HPDE6-E6E7 (cell line): ENCODE results near the gene OR10P1.
"Not testable (repeated sequence)": the region's sequence is repeated elsewhere in the genome, so short reads cannot be mapped to it uniquely, and the experiment has no call there.

ENCODE experiments used
- DNase-seq: peaks from one replicate; pipeline ENCODE4 v3.0.0; 2011; ENCODE audit warnings: missing footprints; ENCODE audit errors: extremely low spot score

Gene OR10P1, protein sequence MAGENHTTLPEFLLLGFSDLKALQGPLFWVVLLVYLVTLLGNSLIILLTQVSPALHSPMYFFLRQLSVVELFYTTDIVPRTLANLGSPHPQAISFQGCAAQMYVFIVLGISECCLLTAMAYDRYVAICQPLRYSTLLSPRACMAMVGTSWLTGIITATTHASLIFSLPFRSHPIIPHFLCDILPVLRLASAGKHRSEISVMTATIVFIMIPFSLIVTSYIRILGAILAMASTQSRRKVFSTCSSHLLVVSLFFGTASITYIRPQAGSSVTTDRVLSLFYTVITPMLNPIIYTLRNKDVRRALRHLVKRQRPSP

GRCh38 chr12:55636853-55637252, at the start of gene OR10P1:
OR10P1 (plus strand) TSS chr12:55636892; CDS start chr12:55636892, 0 bp downstream.
- no peak for DNase-seq

DNA sequence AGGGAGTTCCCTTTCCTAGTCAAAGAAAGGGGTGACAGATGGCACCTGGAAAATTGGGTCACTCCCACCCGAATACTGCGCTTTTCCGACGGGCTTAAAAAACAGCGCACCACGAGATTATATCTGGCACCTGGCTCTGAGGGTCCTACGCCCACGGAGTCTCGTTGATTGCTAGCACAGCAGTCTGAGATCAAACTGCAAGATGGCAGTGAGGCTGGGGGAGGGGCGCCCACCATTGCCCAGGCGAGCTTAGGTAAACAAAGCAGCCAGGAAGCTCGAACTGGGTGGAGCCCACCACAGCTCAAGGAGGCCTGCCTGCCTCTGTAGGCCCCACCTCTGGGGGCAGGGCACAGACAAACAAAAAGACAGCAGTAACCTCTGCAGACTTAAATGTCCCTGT, 46.5 kb upstream of the OR10P1 start:
- not testable (repeated sequence) for DNase-seq

DNA sequence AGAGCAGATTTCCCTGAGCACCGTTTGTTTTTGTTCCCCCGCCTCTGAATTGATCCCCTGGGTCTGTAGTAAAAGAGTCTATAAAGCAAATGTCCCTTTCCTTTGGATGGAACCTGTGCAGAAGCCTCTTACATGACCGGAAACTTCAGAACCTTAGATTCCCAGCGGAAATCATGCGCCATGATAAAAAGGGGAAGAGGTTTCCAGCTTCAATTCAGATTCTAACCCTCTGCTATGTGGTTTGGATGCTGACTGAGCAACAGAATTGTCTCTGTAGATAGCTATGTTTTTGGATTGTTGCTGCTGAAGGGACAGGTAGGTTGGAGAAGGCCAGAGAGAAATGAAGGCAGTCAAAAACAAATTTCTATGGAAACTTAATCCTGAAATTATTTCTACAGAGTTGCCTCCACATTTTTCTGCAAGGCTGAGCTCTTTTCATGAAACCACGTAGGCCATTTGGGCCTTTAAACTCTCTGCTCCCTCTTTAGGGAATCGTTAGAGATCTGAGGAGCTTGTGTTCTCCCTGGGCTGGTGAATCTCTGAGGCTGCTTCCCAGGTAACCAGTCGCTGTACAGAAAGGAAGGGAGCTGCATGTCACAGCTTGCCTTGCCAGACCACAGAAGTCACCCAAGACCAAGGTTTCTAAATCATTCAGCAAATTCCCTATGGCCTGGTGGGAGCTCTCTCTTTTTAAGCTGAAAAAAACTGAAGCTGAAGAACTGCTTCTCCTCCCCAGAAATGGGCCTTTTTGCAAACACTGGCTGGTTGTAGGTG, 28.7 kb upstream of the OR10P1 start:
- peak; percentile 38 for DNase-seq

- DNase-seq, result no peak
These were observed 26.1 kb upstream of the OR10P1 start for GRCh38 chr12:55610598-55610997.

DNA sequence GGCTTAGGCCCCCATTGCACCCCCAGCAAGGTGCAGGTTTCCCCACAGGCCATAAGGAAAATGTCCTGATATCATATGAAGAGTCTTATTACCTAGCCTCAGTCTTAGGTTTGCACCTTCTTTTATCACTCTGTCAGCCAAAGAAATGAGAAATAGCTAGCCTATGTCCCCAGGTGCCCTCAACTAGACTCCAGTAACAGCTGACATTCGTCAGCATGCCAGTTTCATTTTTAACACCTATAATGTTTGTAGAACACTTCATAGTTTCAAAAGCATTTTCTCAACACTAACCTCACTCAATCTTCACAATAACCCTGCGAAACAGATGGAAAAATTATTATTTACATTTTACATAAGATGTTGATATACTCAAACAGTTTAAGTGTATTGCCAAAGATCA, 24.0 kb upstream of the OR10P1 start:
- DNase-seq, result no peak

DNA sequence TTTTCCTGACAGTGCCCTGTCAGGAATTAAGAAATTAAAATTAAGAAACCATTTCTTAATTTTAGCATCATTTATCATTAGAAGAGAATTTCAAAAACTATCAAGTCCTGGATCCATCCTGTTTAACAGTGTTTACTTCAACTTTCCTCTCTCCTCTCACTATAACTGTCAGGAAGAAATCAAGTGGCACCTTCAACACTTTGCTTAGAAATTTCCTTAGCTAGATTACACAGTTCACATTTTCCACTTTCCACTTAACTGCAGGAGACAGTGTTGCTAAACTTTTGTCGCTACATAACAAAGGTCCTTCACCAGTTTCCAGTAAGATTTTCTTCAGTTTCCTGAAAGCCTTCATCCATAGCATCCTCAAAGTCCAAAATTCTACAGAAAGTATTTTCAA, 21.9 kb upstream of the OR10P1 start:
- no peak for DNase-seq

DNA sequence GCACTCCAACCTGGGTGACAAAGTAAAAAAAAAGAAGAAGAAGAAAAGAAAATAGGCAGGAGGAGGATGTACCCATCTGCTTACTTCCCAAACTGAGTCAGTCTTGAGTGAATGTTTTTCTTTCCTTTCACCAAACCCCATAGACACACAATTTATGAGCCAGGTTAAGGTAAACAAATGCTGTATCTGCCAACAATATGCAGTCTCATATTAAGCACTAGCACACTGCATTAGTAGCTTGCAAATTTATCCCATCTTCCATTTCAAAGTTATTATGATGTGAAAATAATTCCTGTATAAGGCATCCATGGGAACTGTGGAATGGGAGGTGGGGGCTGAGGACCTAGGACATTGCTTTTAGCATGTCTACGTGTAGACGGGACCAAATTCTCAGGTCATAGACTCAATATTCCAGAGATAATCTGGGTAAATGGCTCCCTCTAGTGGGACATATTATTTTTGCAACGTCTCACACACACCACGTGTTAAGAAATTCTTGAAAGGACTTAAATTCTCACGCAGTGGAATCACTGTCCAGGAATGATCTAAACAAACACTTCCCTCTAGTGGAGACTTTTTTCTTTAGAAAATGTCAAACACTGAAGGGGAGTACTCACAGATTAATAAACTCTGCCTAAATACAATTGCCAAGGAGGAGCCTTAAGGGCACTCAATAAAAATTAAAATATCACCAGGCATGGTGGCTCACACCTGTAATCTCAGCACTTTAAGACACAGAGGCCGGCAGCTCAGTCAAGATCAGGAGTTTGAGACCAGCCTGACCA, 17.1 kb upstream of the OR10P1 start:
- DNase-seq, result peak; percentile 82

DNA sequence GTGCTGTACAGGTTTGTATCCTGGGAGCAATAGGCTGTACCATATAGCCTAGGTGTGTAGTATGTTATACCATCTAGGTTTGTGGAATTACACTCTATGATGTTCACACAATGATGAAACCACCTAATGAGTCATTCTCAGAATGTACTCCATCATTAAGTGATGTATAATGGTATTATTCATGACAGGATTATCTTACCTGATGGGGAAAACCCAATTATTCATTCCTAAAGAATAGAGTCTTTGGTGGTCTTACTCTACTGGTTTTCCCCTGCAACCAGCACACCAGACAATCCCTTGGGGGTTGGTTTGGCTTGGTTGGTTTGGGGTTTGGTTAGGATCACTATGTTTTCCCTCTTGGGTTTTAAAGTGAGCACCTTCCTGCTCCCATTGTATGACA, 12.6 kb upstream of the OR10P1 start:
- DNase-seq, result no peak

- no peak for DNase-seq
These were observed 10.5 kb upstream of the OR10P1 start for GRCh38 chr12:55626154-55626553.

DNA sequence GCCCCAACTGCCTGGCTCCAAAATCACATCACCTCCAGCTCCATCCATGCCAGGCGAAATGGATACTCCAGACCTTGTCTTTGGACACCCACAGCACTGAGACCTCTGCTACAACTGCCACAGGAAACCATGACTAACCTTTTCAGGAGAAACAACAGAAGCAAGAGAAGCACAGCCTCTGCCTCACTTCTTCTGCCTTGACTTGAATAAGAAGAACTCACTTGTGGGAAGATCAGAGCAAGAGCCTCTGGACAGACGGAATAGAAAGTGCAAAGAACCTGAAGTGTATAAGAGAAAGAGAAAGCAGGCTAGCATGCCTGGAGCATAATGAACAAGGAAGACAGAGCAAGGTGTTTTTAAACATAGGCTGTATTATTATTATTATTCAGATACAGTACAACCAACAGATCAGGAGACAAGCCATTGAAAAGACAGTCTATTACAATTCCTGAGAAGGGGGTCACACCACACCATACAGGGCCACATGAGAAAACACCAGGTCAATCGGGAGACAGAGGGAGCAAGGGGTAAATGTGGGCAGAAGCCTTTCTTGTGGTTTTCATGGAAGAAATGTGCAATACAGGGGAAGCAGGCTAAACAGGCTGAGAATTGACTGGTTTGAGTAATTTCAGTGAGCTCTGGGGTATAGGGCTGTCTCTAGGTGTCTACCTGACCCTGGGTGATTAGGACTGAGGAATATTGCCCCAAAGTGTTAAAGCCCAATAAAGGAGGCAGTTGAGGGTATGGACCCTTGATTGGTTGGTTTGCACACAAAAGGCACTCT, 7.4 kb upstream of the OR10P1 start:
- no peak for DNase-seq

GRCh38 chr12:55631056-55631455, 5.6 kb upstream of the OR10P1 start:
- no peak for DNase-seq

GRCh38 chr12:55631733-55632132, 5.0 kb upstream of the OR10P1 start:
- DNase-seq, result no peak

GRCh38 chr12:55633151-55633550, 3.5 kb upstream of the OR10P1 start:
- no peak for DNase-seq

GRCh38 chr12:55636116-55636655, 506 bp upstream of the OR10P1 start:
- DNase-seq, result no peak

GRCh38 chr12:55637467-55637866, 775 bp downstream of the OR10P1 start:
- DNase-seq, result no peak

DNA sequence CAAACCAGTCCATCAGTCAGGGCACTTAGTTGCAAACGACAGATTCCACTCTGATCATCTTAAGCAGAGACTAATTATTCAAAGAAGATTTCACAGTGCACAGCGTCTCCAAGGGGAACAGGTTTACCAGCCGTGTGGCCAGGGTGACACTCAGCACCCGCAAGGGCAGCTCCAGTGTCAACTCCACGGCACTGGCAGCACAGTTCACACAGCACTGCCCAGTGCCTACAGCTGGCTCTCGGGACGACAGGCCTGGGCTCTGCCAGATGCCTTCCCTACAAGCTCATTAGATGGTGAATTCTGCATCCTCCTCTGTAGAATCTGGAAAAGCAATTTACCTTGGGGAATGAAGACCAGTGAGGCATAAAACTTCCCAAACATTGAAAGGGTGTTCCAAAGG, 4.9 kb downstream of the OR10P1 start:
- no peak for DNase-seq

- no peak for DNase-seq
These were observed 5.6 kb downstream of the OR10P1 start for GRCh38 chr12:55642267-55642666.

- DNase-seq, result no peak
These were observed 6.0 kb downstream of the OR10P1 start for GRCh38 chr12:55642669-55643068.

GRCh38 chr12:55644591-55644990, 7.9 kb downstream of the OR10P1 start:
- no peak for DNase-seq

DNA sequence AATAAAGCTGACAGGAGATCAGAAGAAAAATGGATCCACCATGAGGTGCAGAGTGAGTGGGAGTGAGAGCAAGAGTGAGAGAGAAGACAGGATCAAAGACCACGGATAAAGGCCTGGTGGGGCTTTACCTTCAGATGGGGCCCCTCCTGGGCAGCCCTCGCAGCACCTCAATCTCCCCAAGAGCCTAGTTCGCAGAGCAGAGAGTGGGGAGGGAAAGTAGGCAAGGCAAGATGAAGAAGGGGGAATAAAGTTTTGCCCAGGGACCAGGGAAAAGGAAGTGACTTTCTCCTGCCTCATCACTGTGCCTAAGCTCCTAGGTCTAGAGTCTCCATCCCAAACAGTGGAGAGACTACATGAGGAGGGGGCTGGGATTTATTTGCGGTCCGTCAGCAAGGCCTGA, 10.3 kb downstream of the OR10P1 start:
- DNase-seq, result no peak

- DNase-seq, result not testable (repeated sequence)
These were observed 14.1 kb downstream of the OR10P1 start for GRCh38 chr12:55650620-55651298.
